ENCODE measurements around the gene EXOC3L1. TPM values are rescaled to one million over a fixed set of nuclear protein-coding genes. Genes with fewer than 3 reads are reported as not detected.

EXOC3L1 gene
- total and polyA plus RNA-seq, 2 of the 4 experiments (the other 2 are of a cell fraction) = not detected

DNA sequence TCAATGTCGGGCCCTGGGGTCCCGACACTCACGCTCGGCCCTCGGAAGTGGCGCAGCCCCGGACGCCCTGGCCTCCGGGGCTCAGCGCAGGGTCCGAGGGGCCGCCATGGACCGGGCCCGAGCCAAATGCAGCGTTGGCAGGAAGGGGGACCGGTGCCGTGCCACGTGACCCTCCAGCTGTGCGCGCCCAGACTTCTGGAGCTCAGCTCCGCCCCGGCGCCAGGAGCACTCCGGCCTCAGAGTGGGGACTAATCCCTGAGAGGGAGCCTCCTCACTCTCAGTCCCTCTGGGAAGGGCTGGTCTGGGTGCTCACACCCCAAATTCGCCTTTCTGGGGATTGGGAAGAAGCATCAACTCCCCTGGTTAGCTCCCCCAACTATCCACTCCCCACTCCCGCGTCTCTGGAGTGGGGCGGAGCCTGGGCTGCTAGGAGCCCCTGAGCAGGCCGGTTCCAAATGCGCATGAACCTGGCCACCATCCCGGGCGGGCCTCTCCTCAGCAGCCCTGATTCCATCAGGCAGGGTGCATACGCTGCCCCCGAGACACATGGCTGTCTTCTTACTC lies 39.0 kb downstream of the EXOC3L1 start, which contains the start of gene B3GNT9:
Gene B3GNT9, minus strand, starts transcription at position 166 of the 564 bp plus-strand sequence. CDS start 513 bp downstream, outside the sequence.
- Histone ChIP-seq H2BK5ac (ENCODE audit: low read depth, low read length, poor library complexity, severe bottlenecking) (peak within 1 kb of the TSS; percentile 87), H3K27ac (ENCODE audit: insufficient read depth, low read length) (peak within 1 kb of the TSS; percentile 92), H3K9me1 (ENCODE audit: insufficient read depth, low read length) (peaks cover 4% of the 10 kb centered on the region; the same call in 1 of the 2 replicates), H3K14ac (replicated peaks; ENCODE audit: low read depth, low read length) (peak within 1 kb of the TSS; percentile 96), H2AK9ac (replicated peaks; ENCODE audit: low read depth, low read length, poor library complexity) (peak within 1 kb of the TSS; percentile 95), H3K9ac (ENCODE audit: low read depth, low read length) (peak within 1 kb of the TSS; percentile 64), H3K4ac (ENCODE audit: low read depth, low read length) (peak within 1 kb of the TSS; percentile 87), H2AK5ac (ENCODE audit: low read depth, low read length) (peak within 1 kb of the TSS; percentile 66), H4K20me1 (ENCODE audit: insufficient read depth, low read length) (peaks cover 20% of the 10 kb centered on the region), H3K56ac (ENCODE audit: extremely low read depth, insufficient read depth, low read length) (peak within 1 kb of the TSS; percentile 88), H2BK120ac (ENCODE audit: low read depth, low read length) (peak within 1 kb of the TSS; percentile 82), H3K79me1 (ENCODE audit: low read depth in 1 of 2, low read length in 2 of 2) (peaks cover 0 to 30% of the 10 kb centered on the region in 2 experiments; a peak in 2 of 4 replicates), H2AFZ (replicated peaks; ENCODE audit: low read length, poor library complexity) (peak within 1 kb of the TSS; percentile 99), H3K4me2 (ENCODE audit: low read depth, low read length) (peak within 1 kb of the TSS; percentile 84), H4K8ac (ENCODE audit: low read depth in 2 of 2, low read length in 2 of 2) (peak within 1 kb of the TSS; percentile 72 to 97), H3K36me3 (ENCODE audit: control insufficient read depth, insufficient read depth, low read length) (peaks cover 31% of the 10 kb centered on the region), H2BK20ac (ENCODE audit: low read depth, low read length) (peak within 1 kb of the TSS; percentile 47), H4K5ac (ENCODE audit: low read depth, low read length) (peak within 1 kb of the TSS; percentile 65), H3K18ac (ENCODE audit: low read depth, low read length) (peak within 1 kb of the TSS; percentile 66; the same call in 1 of the 2 replicates), H2BK15ac (ENCODE audit: low read depth, low read length) (peak within 1 kb of the TSS; percentile 77; the same call in 2 of the 3 replicates), H3K23ac (ENCODE audit: low read depth, low read length) (peak within 1 kb of the TSS; percentile 81), H3K27me3 (ENCODE audit: control insufficient read depth, insufficient read depth, low read length) (no peaks in the 10 kb centered on the region), H3K9me3 (ENCODE audit: control insufficient read depth, insufficient read depth, low read length) (no peaks in the 10 kb centered on the region), H3K4me1 (ENCODE audit: control insufficient read depth, insufficient read depth, low read length) (peaks cover 6% of the 10 kb centered on the region; the same call in 1 of the 2 replicates), H3K4me3 (ENCODE audit: insufficient read depth, low read depth, low read length) (peak within 1 kb of the TSS; percentile 76), H4K91ac (ENCODE audit: insufficient read depth, low read depth, low read length) (peak within 1 kb of the TSS; percentile 71)
- ChIA-PET POLR2A (ENCODE audit: unreplicated experiment) (no interaction called here), CTCF (interaction anchor here (0.7 to 1.0 kb wide), 4 partner anchors 10 to 47 kb away, joined by 3 to 4 read pairs (median 3); no protein-coding TSS in a partner anchor)
- 1% methylated on average over 10 of the region's 34 CpGs; no CpG with 5 or more reads in 1 of the 2 experiments for WGBS, 2 experiments (ENCODE audit: extremely low coverage in 2 of 2, insufficient read length in 1 of 2)
- in situ Hi-C loops (cut with MboI; ENCODE audit: low sequenced_read_pairs) = no loop called here
- TF ChIP-seq BHLHE40 (IDR thresholded peaks at IDR 0.05; ENCODE audit: low read depth, low read length) = no peak
- no peak for TF ChIP-seq NFE2L2 (IDR thresholded peaks at IDR 0.05; ENCODE audit: low read depth, low read length)
- TF ChIP-seq RFX5 (IDR thresholded peaks at IDR 0.05; ENCODE audit: low read depth, low read length) = no peak
- TF ChIP-seq MAZ (IDR thresholded peaks at IDR 0.05; ENCODE audit: borderline replicate concordance, low read depth, low read length) = peak; percentile 39; the same call in 1 of the 2 replicates
- TF ChIP-seq POLR2A (IDR thresholded peaks at IDR 0.05; ENCODE audit: low read depth, low read length) = no peak
- peak; percentile 12; the same call in 1 of the 2 replicates for TF ChIP-seq MXI1 (IDR thresholded peaks at IDR 0.05; ENCODE audit: borderline replicate concordance, low read depth, low read length)
- TF ChIP-seq, protein P1, sequence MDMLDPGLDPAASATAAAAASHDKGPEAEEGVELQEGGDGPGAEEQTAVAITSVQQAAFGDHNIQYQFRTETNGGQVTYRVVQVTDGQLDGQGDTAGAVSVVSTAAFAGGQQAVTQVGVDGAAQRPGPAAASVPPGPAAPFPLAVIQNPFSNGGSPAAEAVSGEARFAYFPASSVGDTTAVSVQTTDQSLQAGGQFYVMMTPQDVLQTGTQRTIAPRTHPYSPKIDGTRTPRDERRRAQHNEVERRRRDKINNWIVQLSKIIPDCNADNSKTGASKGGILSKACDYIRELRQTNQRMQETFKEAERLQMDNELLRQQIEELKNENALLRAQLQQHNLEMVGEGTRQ (IDR thresholded peaks at IDR 0.05; ENCODE audit: low read depth, low read length) = peak; percentile 88
- TF ChIP-seq FOS (IDR thresholded peaks at IDR 0.05; ENCODE audit: low read depth, low read length) = no peak
- TF ChIP-seq, protein P2, sequence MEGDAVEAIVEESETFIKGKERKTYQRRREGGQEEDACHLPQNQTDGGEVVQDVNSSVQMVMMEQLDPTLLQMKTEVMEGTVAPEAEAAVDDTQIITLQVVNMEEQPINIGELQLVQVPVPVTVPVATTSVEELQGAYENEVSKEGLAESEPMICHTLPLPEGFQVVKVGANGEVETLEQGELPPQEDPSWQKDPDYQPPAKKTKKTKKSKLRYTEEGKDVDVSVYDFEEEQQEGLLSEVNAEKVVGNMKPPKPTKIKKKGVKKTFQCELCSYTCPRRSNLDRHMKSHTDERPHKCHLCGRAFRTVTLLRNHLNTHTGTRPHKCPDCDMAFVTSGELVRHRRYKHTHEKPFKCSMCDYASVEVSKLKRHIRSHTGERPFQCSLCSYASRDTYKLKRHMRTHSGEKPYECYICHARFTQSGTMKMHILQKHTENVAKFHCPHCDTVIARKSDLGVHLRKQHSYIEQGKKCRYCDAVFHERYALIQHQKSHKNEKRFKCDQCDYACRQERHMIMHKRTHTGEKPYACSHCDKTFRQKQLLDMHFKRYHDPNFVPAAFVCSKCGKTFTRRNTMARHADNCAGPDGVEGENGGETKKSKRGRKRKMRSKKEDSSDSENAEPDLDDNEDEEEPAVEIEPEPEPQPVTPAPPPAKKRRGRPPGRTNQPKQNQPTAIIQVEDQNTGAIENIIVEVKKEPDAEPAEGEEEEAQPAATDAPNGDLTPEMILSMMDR (conservative IDR thresholded peaks at IDR 0.05; ENCODE audit: low read depth, low read length) = no peak
- DNase-seq (peak; percentile 66), ATAC-seq (ENCODE audit: low read depth) (peak; percentile 78)
- dilution Hi-C loops (cut with HindIII; ENCODE audit: low sequenced_read_pairs, unreplicated experiment) = no loop called here
- BruUV-seq (replicated peaks) = no TSS peak
- intact Hi-C loops (cut with micrococcal nuclease) = loop anchor here (2.0 to 10.0 kb wide), 2 partner anchors 132 to 256 kb away; no protein-coding TSS in a partner anchor
